Measurements from ENCODE around the gene NF2.

DNA sequence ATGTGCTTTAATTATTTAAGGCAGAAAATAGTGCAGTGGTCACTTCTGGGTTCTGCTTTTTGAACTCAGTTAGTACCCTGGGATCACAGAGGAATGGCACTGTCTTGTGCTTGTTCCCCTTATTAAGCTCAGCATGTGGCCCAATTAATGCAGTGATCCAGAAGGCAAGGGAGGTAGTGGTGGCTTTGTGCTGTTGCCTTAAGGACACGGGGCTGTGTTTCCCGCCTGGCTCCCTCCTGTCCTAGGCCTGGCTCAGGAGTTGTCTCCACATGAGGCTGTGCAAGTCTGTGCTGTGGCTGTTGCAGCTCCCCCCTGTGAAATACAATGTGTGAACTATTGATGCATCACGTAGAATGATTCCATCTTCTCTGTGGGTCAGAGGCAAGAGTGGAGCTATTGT, 67.2 kb downstream of the NF2 start:
- no peak for TF ChIP-seq ZFP3 (CRISPR knock-in tag; IDR thresholded peaks at IDR 0.05)
- TF ChIP-seq, protein P1, sequence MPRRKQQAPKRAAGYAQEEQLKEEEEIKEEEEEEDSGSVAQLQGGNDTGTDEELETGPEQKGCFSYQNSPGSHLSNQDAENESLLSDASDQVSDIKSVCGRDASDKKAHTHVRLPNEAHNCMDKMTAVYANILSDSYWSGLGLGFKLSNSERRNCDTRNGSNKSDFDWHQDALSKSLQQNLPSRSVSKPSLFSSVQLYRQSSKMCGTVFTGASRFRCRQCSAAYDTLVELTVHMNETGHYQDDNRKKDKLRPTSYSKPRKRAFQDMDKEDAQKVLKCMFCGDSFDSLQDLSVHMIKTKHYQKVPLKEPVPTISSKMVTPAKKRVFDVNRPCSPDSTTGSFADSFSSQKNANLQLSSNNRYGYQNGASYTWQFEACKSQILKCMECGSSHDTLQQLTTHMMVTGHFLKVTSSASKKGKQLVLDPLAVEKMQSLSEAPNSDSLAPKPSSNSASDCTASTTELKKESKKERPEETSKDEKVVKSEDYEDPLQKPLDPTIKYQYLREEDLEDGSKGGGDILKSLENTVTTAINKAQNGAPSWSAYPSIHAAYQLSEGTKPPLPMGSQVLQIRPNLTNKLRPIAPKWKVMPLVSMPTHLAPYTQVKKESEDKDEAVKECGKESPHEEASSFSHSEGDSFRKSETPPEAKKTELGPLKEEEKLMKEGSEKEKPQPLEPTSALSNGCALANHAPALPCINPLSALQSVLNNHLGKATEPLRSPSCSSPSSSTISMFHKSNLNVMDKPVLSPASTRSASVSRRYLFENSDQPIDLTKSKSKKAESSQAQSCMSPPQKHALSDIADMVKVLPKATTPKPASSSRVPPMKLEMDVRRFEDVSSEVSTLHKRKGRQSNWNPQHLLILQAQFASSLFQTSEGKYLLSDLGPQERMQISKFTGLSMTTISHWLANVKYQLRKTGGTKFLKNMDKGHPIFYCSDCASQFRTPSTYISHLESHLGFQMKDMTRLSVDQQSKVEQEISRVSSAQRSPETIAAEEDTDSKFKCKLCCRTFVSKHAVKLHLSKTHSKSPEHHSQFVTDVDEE (CRISPR knock-in tag; IDR thresholded peaks at IDR 0.05), result no peak

Data from SK-N-SH treated with all-trans-retinoic acid at 6 μM for 48 hours (cell line).